T-helper 1 cell (primary cell): ENCODE data around the gene LMOD1.
"Not testable (repeated sequence)": the region's sequence is repeated elsewhere in the genome, so short reads cannot be mapped to it uniquely, and the experiment has no call there.

Experiments used
- DNase-seq, 5 donors: peaks; one replicate each; pipeline ENCODE4 v3.0.0-alpha.2; 2012 to 2020
- total RNA-seq, 4 donors: gene quantifications; one replicate each; lab custom pipeline; 2026; lab: John Stamatoyannopoulos, UW

LMOD1 gene
- total RNA-seq: 0 to 0.08 (median 0) reads per million in 4 donors

- no peak for DNase-seq
Measured at GRCh38 chr1:201946224-201946908, at the start of gene LMOD1. LMOD1 (minus strand) TSS chr1:201946548; CDS start chr1:201946340, 208 bp downstream.

DNA sequence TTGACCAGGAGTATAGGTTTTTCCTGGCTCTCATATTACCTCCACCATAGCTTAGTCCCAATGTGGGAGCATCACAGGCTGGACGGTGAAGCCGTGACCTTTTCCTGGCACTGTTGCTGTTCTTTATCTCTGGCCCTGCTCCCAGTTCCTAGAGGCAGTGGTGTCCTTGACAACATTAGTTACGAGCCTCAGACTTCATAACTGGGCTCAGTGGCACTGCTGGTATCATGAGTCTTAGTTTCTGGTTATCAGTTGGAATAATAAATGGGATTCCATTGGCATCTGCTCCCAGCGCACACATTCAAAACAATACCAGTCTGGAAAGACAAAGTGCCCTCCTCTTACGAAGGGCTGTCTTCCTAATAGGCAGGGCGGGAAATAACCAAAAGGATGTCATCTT is 44.1 kb upstream of the LMOD1 start:
- no peak for DNase-seq

DNA sequence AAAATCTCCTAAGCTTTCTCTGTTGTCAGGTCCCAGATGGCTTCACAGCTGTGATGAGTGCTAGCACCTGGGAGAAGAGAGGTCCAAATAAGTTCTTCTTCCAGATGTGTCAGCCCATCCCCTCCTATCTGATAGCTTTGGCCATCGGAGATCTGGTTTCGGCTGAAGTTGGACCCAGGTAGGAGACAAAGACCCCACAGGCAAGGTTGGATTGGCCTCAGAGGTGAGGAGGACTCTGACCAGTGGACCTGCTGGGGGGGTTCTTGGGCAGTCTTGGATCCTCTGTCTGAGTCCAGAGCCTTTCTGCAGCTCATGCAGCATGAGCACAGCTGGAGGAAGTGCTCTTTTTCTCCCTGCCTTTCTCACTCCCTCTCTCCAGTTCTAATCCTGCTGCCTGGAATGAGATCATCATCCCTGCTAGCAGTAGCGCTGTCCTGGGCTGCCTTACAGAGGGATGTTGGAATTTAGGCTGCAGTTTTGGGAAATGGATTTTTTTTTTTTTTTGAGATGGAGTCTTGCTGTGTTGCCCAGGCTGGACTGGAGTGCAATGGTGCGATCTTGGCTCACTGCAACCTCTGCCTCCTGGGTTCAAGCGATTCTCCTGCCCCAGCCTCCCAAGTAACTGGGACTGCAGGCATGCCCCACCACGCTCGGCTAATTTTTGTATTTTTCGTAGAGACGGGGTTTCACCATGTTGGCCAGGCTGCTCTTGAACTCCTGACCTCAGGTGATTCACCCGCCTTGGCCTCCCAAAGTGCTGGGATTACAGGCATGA is 43.2 kb upstream of the LMOD1 start:
- no peak for DNase-seq

- no peak for DNase-seq
Measured at GRCh38 chr1:201988601-201989000, 42.3 kb upstream of the LMOD1 start.

DNA sequence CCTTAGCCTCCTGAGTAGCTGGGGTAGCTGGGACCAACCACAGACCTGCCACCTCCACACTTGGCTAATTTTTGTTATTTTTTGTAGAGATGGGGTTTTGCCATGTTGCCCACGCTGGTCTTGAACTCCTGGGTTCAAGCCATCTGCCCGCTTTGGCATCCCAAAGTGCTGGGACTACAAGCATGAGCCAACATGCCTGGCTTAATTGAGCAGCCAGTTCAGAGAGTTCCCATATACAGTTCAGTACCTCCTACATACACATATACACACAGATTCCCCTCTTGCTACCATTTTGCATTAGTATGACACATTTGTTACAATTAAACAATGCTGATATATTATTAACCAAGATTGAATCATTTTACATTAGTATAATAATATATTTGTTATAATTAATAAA is 39.0 kb upstream of the LMOD1 start:
- no peak for DNase-seq

GRCh38 chr1:201984446-201984845 is 38.1 kb upstream of the LMOD1 start:
- no peak for DNase-seq

DNA sequence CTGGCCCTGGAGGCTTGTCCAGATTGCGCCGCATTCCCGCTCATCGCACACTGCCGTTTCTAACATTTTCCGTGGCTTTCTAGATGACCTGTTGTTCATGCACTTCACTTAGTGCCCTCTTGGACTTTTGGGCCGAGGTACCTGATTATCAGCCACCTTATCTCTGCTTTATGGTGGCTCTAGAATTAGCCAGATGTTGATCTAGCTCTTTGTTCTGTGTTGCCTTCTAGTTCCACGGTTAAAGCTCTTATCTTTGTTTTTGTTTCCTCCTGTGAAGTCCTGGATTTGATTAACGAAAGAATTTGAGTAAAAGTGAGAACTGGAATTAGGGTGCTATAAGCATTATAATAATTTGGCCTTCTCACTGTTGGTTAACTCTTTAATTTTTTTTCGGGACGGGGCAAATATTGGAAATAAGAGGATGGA is 37.0 kb upstream of the LMOD1 start:
- DNase-seq: no peak

- DNase-seq: peak; percentile 39 to 57 (median 46)
Measured at GRCh38 chr1:201982623-201983379, 36.5 kb upstream of the LMOD1 start, which contains the start of gene RNPEP. RNPEP (plus strand) TSS chr1:201982648; CDS start chr1:201982667, 19 bp downstream.

- DNase-seq: peak in 4 of 5 donors; percentile 33 to 65 (median 55)
Measured at GRCh38 chr1:201982082-201982622, 35.8 kb upstream of the LMOD1 start.

GRCh38 chr1:201970334-201971159 is 24.2 kb upstream of the LMOD1 start:
- no peak for DNase-seq

GRCh38 chr1:201968202-201968925 is 22.0 kb upstream of the LMOD1 start:
- DNase-seq: no peak

GRCh38 chr1:201966171-201966570 is 19.8 kb upstream of the LMOD1 start:
- DNase-seq: no peak

DNA sequence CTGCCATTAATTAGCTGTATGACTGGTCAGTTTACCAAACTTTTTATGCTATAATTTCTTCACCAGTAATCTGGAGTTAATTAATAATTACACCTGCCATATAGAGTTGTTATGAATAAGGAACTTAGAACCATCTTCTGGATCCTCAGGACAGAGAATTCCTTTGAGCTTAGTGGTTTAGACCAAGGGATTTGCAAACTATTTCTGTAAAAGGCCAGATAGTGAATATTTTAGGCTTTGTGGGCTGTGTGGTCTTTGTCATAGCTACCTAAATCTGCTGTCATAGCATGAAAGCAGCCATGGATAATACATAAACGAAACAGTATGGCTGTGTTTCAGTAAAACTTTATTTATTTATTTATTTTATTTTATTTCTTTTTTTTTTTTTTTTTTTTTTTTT is 17.9 kb upstream of the LMOD1 start:
- no peak for DNase-seq

DNA sequence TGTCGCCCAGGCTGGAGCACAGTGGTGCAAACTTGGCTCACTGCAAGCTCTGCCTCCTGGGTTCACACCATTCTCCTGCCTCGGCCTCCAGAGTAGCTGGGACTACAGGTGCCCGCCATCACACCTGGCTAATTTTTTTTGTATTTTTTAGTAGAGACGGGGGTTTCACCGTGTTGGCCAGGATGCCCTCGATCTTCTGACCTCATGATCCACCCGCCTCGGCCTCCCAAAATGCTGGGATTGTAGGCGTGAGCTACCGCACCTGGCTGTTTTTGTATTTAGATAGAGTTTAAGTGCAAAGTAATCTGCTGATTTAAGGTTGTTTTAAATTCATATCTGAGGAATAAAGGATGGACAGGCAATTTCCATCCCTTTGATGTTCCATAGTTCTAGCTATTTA is 16.0 kb upstream of the LMOD1 start:
- not testable (repeated sequence) for DNase-seq

DNA sequence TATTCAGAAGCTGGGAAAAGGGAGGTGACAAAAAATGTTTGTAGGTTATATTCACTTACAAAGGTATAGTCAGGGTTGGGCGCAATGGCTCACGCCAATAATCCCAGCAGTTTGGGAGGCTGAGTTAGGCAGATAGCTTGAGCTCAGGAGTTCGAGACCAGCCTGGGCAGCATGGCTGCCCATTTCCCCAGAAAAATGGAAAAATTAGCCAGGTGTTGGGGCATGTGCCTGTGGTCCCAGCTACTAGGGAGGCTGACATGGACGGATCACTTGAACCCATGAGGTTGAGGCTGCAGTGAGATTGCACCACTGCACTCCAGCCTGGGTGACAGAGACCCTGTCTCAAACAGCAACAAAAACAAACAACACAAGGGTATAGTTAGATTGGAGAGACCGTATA is 12.0 kb upstream of the LMOD1 start:
- DNase-seq: no peak

GRCh38 chr1:201955729-201956143 is 9.4 kb upstream of the LMOD1 start:
- DNase-seq: no peak

DNA sequence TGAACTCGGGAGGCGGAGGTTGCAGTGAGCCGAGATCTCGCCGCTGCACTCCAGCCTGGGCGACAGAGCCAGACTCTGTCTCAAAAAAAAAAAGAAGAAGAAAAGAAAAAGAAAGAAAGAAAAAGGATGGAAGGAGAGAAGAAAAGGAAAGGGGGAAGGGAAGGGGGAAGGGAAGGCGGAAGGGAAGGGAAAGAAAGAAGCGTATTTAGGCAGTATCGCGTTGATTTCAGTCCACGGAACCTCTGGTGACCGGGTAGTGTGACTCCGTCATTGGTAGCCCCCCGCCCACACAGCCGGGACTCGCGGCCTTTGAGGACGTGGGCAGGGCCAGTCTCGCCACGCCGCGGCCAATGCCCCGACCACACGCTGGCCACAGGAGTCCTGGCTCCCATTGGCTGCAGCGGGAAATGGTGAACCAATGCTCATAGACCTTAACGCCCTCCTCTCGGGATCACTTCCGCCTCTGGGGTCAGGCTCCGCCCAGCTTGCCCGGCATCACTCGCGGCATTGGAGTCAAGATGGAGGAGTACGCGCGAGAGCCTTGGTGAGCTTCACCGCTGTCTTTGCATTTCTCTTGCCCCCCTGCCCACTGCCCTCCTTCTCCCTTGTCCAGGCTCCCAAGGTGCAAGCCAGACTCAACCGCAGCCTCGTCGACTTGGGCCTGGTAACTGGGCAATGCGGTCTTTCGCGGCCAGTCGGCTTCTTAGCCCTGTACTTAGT is 8.8 kb upstream of the LMOD1 start, which contains the start of gene TIMM17A:
TSS of gene TIMM17A (plus strand) at position 495 of the 720 bp plus-strand sequence. CDS start at position 519, 24 bp downstream.
- DNase-seq: peak; percentile 79 to 94 (median 88)

GRCh38 chr1:201954263-201955008 is 8.1 kb upstream of the LMOD1 start:
- DNase-seq: no peak

DNA sequence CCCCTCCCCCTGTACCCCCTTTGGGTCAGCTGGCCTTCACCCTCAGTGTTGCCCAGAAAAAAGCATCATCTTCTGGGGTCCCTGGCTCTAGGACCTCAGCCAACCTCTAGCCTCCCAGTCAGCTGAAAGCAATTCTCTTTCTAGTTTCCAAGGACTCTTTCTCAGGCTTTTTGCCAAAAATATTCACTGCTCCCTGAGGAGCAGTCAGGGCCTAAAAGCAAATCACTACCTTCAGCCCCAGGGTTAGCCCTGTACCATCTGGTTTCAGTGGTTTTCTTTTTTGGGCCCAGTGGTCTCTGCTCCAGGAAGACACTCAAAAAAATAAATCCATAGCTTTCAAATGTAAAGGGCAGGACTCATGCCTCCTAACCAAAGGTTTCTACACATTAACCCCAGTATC is 3.1 kb upstream of the LMOD1 start:
- DNase-seq: no peak

DNA sequence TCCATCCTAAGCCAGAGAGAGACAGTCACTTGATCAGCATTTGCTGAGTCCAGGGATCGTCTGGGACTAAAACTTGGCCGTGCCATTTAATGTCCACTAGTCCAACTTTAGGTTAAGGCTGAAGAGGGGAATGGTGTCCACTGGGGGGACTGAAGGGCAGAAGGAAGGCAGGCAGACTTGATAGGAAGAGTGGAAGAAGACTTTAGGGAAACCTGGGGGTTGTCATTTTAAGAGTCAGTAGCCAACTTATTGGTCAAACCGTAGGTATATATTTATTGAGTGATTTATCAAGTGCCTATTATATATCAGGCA is 1.3 kb upstream of the LMOD1 start:
- no peak for DNase-seq
